Measurements from ENCODE around the gene GAPDHS. TPM values are rescaled to one million over a fixed set of nuclear protein-coding genes. Genes with fewer than 3 reads are reported as not detected.

GAPDHS gene
- total RNA-seq, 1 experiment from 2014 or later, result not detected

- Histone ChIP-seq H3K4me3 (ENCODE audit: low read length) (no peak overlapping the region), H2AFZ (ENCODE audit: low read length) (no peak overlapping the region), H3K9ac (ENCODE audit: low read length) (no peak overlapping the region), H3K4me2 (ENCODE audit: low read length) (no peak overlapping the region), H3K36me3 (ENCODE audit: low read depth, low read length) (no peaks in the 10 kb centered on the region), H3K4me1 (ENCODE audit: insufficient read depth, low read length) (no peaks in the 10 kb centered on the region), H3F3A (ENCODE audit: low read length, unreplicated experiment) (no peaks in the 10 kb centered on the region), H3K9me2 (replicated peaks; ENCODE audit: low read length) (no peaks in the 10 kb centered on the region), H4K20me1 (ENCODE audit: low read length) (no peaks in the 10 kb centered on the region), H3K27ac (ENCODE audit: low read length) (no peak overlapping the region), H3K27me3 (ENCODE audit: low read length) (no peaks in the 10 kb centered on the region), H3K79me2 (ENCODE audit: low read length) (peaks cover under 1% of the 10 kb centered on the region; the same call in 1 of the 2 replicates), H3K9me3 (ENCODE audit: low read length) (no peaks in the 10 kb centered on the region)
- no peak for TF ChIP-seq EZH2 (IDR thresholded peaks at IDR 0.05; ENCODE audit: low read length, unreplicated experiment)
- no peak for TF ChIP-seq EZH2phosphoT487 (IDR thresholded peaks at IDR 0.05; ENCODE audit: borderline replicate concordance, low read length)
- TF ChIP-seq CTCF (conservative IDR thresholded peaks at IDR 0.05; ENCODE audit: low read depth, low read length), result no peak
- intact Hi-C loops (cut with micrococcal nuclease), result no loop called here
- POLR2A ChIA-PET (ENCODE audit: unreplicated experiment), result no interaction called here
- CTCF ChIA-PET, result no interaction called here
- no TSS peak for BruUV-seq (replicated peaks)
- DNase-seq (no peak), ATAC-seq (no peak)
These were observed 30.5 kb upstream of the GAPDHS start for GRCh38 chr19:35502751-35503150.

- ChIA-PET POLR2A (ENCODE audit: unreplicated experiment) (no interaction called here), CTCF (no interaction called here)
- H3K4me1 ChIP-seq (ENCODE audit: insufficient read depth, low read length), result peaks cover 13% of the 10 kb centered on the region; the same call in 1 of the 2 replicates
- H3K36me3 ChIP-seq (ENCODE audit: low read depth, low read length), result no peaks in the 10 kb centered on the region
- H3K27ac ChIP-seq (ENCODE audit: low read length), result no peak overlapping the region
- peaks cover 25% of the 10 kb centered on the region for H3K79me2 ChIP-seq (ENCODE audit: low read length)
- no peak for DNase-seq
- no peaks in the 10 kb centered on the region for H3K9me3 ChIP-seq (ENCODE audit: low read length)
- ATAC-seq, result no peak
- TF ChIP-seq EZH2phosphoT487 (IDR thresholded peaks at IDR 0.05; ENCODE audit: borderline replicate concordance, low read length) (no peak), EZH2 (IDR thresholded peaks at IDR 0.05; ENCODE audit: low read length, unreplicated experiment) (no peak), CTCF (conservative IDR thresholded peaks at IDR 0.05; ENCODE audit: low read depth, low read length) (no peak)
- BruUV-seq (replicated peaks), result no TSS peak
- intact Hi-C loops (cut with micrococcal nuclease), result loop anchor here (5.0 kb wide), 1 partner anchor 239 kb away; the partner anchor contains the start of gene USF2
- no peak overlapping the region for H3K4me2 ChIP-seq (ENCODE audit: low read length)
- H3F3A ChIP-seq (ENCODE audit: low read length, unreplicated experiment), result no peaks in the 10 kb centered on the region
- no peaks in the 10 kb centered on the region for H4K20me1 ChIP-seq (ENCODE audit: low read length)
- H3K9ac ChIP-seq (ENCODE audit: low read length), result no peak overlapping the region
- H3K27me3 ChIP-seq (ENCODE audit: low read length), result no peaks in the 10 kb centered on the region
- no peaks in the 10 kb centered on the region for H3K9me2 ChIP-seq (replicated peaks; ENCODE audit: low read length)
- no peak overlapping the region for H2AFZ ChIP-seq (ENCODE audit: low read length)
- H3K4me3 ChIP-seq (ENCODE audit: low read length), result no peak overlapping the region
These were observed 27.2 kb upstream of the GAPDHS start for GRCh38 chr19:35506011-35506410.

- Histone ChIP-seq H3K4me2 (ENCODE audit: low read length) (no peak overlapping the region), H4K20me1 (ENCODE audit: low read length) (no peaks in the 10 kb centered on the region), H3K9me2 (replicated peaks; ENCODE audit: low read length) (no peaks in the 10 kb centered on the region), H3K79me2 (ENCODE audit: low read length) (peaks cover 25% of the 10 kb centered on the region), H3K9ac (ENCODE audit: low read length) (no peak overlapping the region), H3F3A (ENCODE audit: low read length, unreplicated experiment) (no peaks in the 10 kb centered on the region), H3K27me3 (ENCODE audit: low read length) (no peaks in the 10 kb centered on the region), H3K27ac (ENCODE audit: low read length) (no peak overlapping the region), H3K4me1 (ENCODE audit: insufficient read depth, low read length) (peaks cover 13% of the 10 kb centered on the region; the same call in 1 of the 2 replicates), H3K9me3 (ENCODE audit: low read length) (no peaks in the 10 kb centered on the region), H3K36me3 (ENCODE audit: low read depth, low read length) (no peaks in the 10 kb centered on the region), H3K4me3 (ENCODE audit: low read length) (no peak overlapping the region), H2AFZ (ENCODE audit: low read length) (no peak overlapping the region)
- CTCF ChIA-PET, result no interaction called here
- intact Hi-C loops (cut with micrococcal nuclease), result loop anchor here (5.0 kb wide), 1 partner anchor 240 kb away; the partner anchor contains the start of gene USF2
- ATAC-seq, result no peak
- no peak for TF ChIP-seq EZH2 (IDR thresholded peaks at IDR 0.05; ENCODE audit: low read length, unreplicated experiment)
- no peak for TF ChIP-seq CTCF (conservative IDR thresholded peaks at IDR 0.05; ENCODE audit: low read depth, low read length)
- no peak for TF ChIP-seq EZH2phosphoT487 (IDR thresholded peaks at IDR 0.05; ENCODE audit: borderline replicate concordance, low read length)
- POLR2A ChIA-PET (ENCODE audit: unreplicated experiment), result no interaction called here
- no peak for DNase-seq
- no TSS peak for BruUV-seq (replicated peaks)
These were observed 25.7 kb upstream of the GAPDHS start for GRCh38 chr19:35507561-35507960.

Data from PC-3 (cell line).